ENCODE data around the gene GINS3. TPM values are rescaled to one million over a fixed set of nuclear protein-coding genes. Genes with fewer than 3 reads are reported as not detected.

GINS3 gene
- total RNA-seq, 2 donors from 2014 or later = 2.6 to 3.6 TPM

DNA sequence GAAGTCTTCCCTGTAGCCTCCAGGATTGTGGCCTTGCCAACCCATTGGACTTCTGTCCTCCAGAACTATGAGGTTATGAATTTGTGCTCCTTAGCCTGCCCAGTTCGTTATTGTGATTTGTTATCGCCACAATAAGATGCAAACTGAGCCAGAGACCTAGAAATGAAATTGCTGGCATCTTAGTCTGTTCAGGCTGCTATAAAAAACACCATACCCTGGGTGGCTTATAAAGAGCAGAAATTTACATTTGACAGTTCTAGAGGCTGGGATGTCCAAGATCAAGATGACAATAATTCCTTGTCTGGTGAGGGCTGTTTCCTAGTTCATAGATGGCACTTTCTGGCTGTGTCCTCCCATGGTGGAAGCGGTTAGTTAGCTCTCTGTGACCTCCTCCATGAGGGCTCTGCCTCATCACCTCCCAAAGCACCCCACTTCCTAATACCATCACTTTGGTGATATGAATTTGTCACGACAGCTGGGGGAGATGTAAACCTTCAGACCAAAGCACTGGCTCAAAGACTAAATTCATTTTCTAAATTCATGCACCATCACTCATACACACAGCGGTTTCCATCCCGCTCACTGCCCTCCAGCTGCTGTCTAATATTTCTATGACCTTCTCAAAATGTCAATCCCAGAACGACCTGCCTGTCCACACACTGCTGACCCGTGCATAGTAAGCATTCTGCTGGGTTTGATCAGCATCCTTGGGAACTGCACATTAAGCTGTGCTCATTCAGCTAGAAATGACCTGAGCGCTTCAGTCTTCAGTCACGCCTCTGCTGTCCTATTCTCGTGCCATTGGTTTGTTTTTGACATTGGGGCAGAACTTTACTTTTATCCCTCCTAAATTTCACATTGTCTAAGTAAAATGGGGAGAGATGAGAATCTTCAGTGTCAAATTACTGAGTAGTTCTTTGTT is 36.6 kb downstream of the GINS3 start:
- intact Hi-C loops (cut with DNase I) = no loop called here
- no peak for DNase-seq
- H3K4me1 ChIP-seq = no peaks in the 10 kb centered on the region
- no peaks in the 10 kb centered on the region for H3K27me3 ChIP-seq
- WGBS, 2 donors = 69 to 70% methylated on average over 11 of the region's 11 CpGs
- H3K27ac ChIP-seq = no peak overlapping the region
- no peak for TF ChIP-seq POLR2A (IDR thresholded peaks at IDR 0.05)
- TF ChIP-seq, protein P1, sequence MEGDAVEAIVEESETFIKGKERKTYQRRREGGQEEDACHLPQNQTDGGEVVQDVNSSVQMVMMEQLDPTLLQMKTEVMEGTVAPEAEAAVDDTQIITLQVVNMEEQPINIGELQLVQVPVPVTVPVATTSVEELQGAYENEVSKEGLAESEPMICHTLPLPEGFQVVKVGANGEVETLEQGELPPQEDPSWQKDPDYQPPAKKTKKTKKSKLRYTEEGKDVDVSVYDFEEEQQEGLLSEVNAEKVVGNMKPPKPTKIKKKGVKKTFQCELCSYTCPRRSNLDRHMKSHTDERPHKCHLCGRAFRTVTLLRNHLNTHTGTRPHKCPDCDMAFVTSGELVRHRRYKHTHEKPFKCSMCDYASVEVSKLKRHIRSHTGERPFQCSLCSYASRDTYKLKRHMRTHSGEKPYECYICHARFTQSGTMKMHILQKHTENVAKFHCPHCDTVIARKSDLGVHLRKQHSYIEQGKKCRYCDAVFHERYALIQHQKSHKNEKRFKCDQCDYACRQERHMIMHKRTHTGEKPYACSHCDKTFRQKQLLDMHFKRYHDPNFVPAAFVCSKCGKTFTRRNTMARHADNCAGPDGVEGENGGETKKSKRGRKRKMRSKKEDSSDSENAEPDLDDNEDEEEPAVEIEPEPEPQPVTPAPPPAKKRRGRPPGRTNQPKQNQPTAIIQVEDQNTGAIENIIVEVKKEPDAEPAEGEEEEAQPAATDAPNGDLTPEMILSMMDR (IDR thresholded peaks at IDR 0.05) = no peak
- H3K36me3 ChIP-seq (replicated peaks in 1 of 2; ENCODE audit: insufficient read depth in 1 of 2, low read depth in 2 of 2) = no peaks in the 10 kb centered on the region
- no peak for ATAC-seq
- no peaks in the 10 kb centered on the region for H3K9me3 ChIP-seq
- no peak overlapping the region for H3K4me3 ChIP-seq

DNA sequence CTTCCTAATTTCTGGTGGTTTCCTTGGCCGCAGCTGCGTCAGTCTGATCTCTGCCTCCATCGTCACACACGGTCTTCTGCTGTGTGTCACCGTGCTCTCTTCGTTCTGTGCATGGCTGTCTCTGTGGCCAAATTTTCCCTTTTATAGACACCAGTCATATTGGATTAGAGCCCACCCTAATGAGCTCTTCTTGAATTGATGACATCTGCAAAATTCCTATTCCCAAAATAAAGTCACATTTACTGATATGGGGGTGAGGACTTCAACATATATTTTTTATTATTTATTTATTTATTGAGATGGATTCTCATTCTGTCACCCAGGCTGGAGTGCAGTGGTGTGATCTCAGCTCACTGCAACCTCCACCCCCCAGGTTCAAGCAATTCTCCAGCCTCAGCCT is 38.4 kb downstream of the GINS3 start:
- no peak for ATAC-seq
- intact Hi-C loops (cut with DNase I) = no loop called here
- no peak overlapping the region for H3K27ac ChIP-seq
- H3K27me3 ChIP-seq = no peaks in the 10 kb centered on the region
- H3K9me3 ChIP-seq = no peaks in the 10 kb centered on the region
- DNase-seq = no peak
- no peak overlapping the region for H3K4me3 ChIP-seq
- no peaks in the 10 kb centered on the region for H3K4me1 ChIP-seq
- H3K36me3 ChIP-seq (replicated peaks in 1 of 2; ENCODE audit: insufficient read depth in 1 of 2, low read depth in 2 of 2) = no peaks in the 10 kb centered on the region
- WGBS, 2 donors = 79 to 87% methylated on average over 6 of the region's 6 CpGs
- TF ChIP-seq, protein P1 (IDR thresholded peaks at IDR 0.05) = no peak
- TF ChIP-seq POLR2A (IDR thresholded peaks at IDR 0.05) = no peak

DNA sequence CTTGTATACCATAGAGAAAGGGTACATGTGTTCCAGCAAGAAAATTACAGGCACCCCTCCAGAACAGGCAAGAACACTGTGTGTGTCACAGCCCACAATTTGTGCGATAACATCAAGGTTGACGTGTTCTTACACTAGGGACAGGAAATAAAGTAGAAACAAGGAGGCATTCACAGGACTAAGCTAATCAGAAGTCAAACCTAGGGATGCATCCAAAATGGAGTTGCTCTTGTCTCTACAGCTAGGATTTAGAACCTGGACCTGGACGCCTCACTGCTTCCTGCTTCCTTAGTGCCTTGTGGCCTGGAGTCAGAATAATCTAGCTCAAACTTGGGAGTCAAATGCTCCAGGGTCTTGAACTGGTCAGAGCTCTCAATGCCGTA is 41.3 kb downstream of the GINS3 start:
- H3K27ac ChIP-seq = no peak overlapping the region
- TF ChIP-seq, protein P1 (IDR thresholded peaks at IDR 0.05) = no peak
- no peak for TF ChIP-seq POLR2A (IDR thresholded peaks at IDR 0.05)
- no peak overlapping the region for H3K4me3 ChIP-seq
- WGBS, 2 donors = 46 to 62% methylated on average over 3 to 4 of the region's 4 CpGs
- no peaks in the 10 kb centered on the region for H3K9me3 ChIP-seq
- no peak for ATAC-seq
- no peaks in the 10 kb centered on the region for H3K27me3 ChIP-seq
- H3K36me3 ChIP-seq (replicated peaks in 1 of 2; ENCODE audit: insufficient read depth in 1 of 2, low read depth in 2 of 2) = no peaks in the 10 kb centered on the region
- DNase-seq = no peak
- intact Hi-C loops (cut with DNase I) = no loop called here
- no peaks in the 10 kb centered on the region for H3K4me1 ChIP-seq

DNA sequence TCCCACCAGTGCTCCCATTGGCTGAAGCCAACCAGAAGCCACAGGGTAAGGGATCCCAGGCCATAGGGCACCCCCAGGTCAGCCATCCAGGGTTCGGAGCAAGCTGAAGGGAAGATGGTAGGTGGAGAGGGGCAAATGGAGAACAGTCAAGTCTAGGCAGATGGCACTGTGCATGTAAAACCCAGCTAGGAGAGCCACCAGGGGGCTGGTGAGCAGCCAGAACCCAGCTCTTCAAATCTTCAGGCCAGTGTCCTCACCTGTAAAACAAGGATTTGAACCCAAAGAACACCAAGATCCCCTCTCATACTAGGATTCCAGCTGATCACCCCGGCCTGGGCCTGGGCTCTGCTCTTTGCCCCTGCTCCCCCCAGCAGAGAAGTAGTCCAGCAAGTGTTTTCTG is 43.5 kb downstream of the GINS3 start:
- 63 to 70% methylated on average over 1 to 2 of the region's 2 CpGs for WGBS, 2 donors
- TF ChIP-seq POLR2A (IDR thresholded peaks at IDR 0.05) = no peak
- TF ChIP-seq, protein P1 (IDR thresholded peaks at IDR 0.05) = no peak
- no peak overlapping the region for H3K4me3 ChIP-seq
- no peaks in the 10 kb centered on the region for H3K27me3 ChIP-seq
- H3K4me1 ChIP-seq = no peaks in the 10 kb centered on the region
- no peak for ATAC-seq
- intact Hi-C loops (cut with DNase I) = no loop called here
- DNase-seq = no peak
- no peaks in the 10 kb centered on the region for H3K9me3 ChIP-seq
- H3K36me3 ChIP-seq (replicated peaks in 1 of 2; ENCODE audit: insufficient read depth in 1 of 2, low read depth in 2 of 2) = no peaks in the 10 kb centered on the region
- no peak overlapping the region for H3K27ac ChIP-seq

DNA sequence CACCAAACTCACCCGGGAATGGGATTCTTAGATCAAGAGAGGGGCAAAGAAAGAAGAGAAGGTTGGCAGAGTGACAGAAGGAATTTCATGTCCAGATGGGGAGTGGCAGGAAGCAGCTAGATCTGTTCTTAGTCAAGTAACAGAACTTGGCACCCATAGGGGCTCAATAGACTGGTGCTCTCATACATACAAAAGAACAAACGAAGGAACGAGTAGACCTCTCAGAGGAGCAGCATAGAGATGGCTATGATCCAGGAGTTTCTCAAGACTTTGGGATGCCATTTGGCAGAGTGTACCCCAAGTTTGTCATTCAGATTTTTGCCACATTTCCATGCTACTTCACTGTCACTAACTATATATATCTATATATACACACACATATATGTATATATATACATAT is 47.9 kb downstream of the GINS3 start:
- no peaks in the 10 kb centered on the region for H3K9me3 ChIP-seq
- H3K27ac ChIP-seq = no peak overlapping the region
- no peak for DNase-seq
- intact Hi-C loops (cut with DNase I) = no loop called here
- no peak overlapping the region for H3K4me3 ChIP-seq
- 64 to 74% methylated on average over 3 of the region's 3 CpGs for WGBS, 2 donors
- TF ChIP-seq, protein P1 (IDR thresholded peaks at IDR 0.05) = no peak
- no peak for TF ChIP-seq POLR2A (IDR thresholded peaks at IDR 0.05)
- H3K36me3 ChIP-seq (replicated peaks in 1 of 2; ENCODE audit: insufficient read depth in 1 of 2, low read depth in 2 of 2) = no peaks in the 10 kb centered on the region
- no peaks in the 10 kb centered on the region for H3K4me1 ChIP-seq
- no peaks in the 10 kb centered on the region for H3K27me3 ChIP-seq
- no peak for ATAC-seq
